K562 (cell line): Measurements from ENCODE around the gene CERS6. TPM values are rescaled to one million over a fixed set of nuclear protein-coding genes. Genes with fewer than 3 reads are reported as not detected.

Source experiments
- ATAC-seq: fragments of 200-7000 bp; cut with Tn5 transposase; 3 replicates; pipeline ENCODE4 v1.9.1; 2020; ENCODE audit warnings: moderate library complexity
- BruUV-seq: library from RNA; stranded (reverse); fragments of 400-500 nt; replicated peaks from 2 replicates; lab custom pipeline; 2021; lab: Mats Ljungman, UMichigan
- CTCF ChIA-PET: fragments of 300-600 bp; formaldehyde crosslinking; extraction: SDS; loops from one replicate; lab custom pipeline; 2021; ENCODE audit warnings: low intra/inter-chr PET ratio; lab: Yijun Ruan, JAX
- POLR2A ChIA-PET: fragments of 300-600, 350-650 bp; sonication (Branson Sonifier 250); formaldehyde crosslinking; extraction: SDS; loops from one replicate; lab custom pipeline; 2021; ENCODE audit warnings: antibody characterized with exemption, inconsistent platforms; lab: Yijun Ruan, JAX
- DNase-seq, 4 experiments: peaks; one replicate each; pipeline versions ENCODE4 v3.0.0 to v3.0.0-alpha.2; 2011 to 2018; ENCODE audit warnings: low spot score in 3 of 4, mixed read lengths in 3 of 4; ENCODE audit errors: extremely low read depth in 1 of 4
- FAIRE-seq: peaks from 2 replicates; lab custom pipeline; 2011; peaks lifted over from hg19 to GRCh38; lab: Jason Lieb, UNC
- H2AFZ ChIP-seq: 2 replicates; pipeline ENCODE4 v1.6.0; 2011; ENCODE audit warnings: low read depth, low read length, control low read depth, inconsistent platforms
- H3K27ac ChIP-seq: fragments of 200-600 bp; 3 replicates; pipeline ENCODE4 v1.8.0; 2011; ENCODE audit warnings: low read depth, mild to moderate bottlenecking, control low read depth, inconsistent platforms, low read length, moderate library complexity, mixed read lengths; ENCODE audit errors: extremely low read depth
- H3K27me3 ChIP-seq, 2 experiments: fragments of 300-600 bp in 1 of 2; 2 replicates in 1 of 2; 3 replicates in 1 of 2; pipeline versions ENCODE4 v1.6.0 to v1.8.0; 2011; ENCODE audit warnings: inconsistent platforms in 2 of 2, low read length in 2 of 2, mild to moderate bottlenecking in 1 of 2, mixed read lengths in 1 of 2, moderate library complexity in 1 of 2; ENCODE audit not compliant: control insufficient read depth in 2 of 2, insufficient read depth in 2 of 2
- H3K36me3 ChIP-seq: fragments of 300-600 bp; 3 replicates; pipeline ENCODE4 v1.8.0; 2011; ENCODE audit warnings: mild to moderate bottlenecking, low read length, inconsistent platforms; ENCODE audit not compliant: control insufficient read depth, insufficient read depth
- H3K4me1 ChIP-seq, 2 experiments: fragments of 200-600 bp in 1 of 2; replicated peaks in 1 of 2; 2 replicates in 1 of 2; 3 replicates in 1 of 2; pipeline versions ENCODE4 v1.5.1 to v1.8.0; 2011; ENCODE audit warnings: inconsistent platforms in 2 of 2, low read length in 2 of 2, mild to moderate bottlenecking in 1 of 2, mixed read lengths in 1 of 2, moderate library complexity in 1 of 2; ENCODE audit not compliant: control insufficient read depth in 2 of 2, insufficient read depth in 2 of 2
- H3K4me2 ChIP-seq: 2 replicates; pipeline ENCODE4 v1.6.1; 2011; ENCODE audit warnings: low read length, control low read depth, inconsistent platforms, mixed read lengths; ENCODE audit not compliant: insufficient read depth
- H3K4me3 ChIP-seq: fragments of 200-600 bp; sonication (generic), shearing (Covaris generic); 2 replicates; pipeline ENCODE4 v1.5.1; 2016; ENCODE audit warnings: control low read depth, inconsistent platforms
- H3K79me2 ChIP-seq: fragments of 200-600 bp; 3 replicates; pipeline ENCODE4 v1.8.0; 2011; ENCODE audit warnings: low read length, inconsistent platforms; ENCODE audit not compliant: control insufficient read depth, insufficient read depth
- H3K9ac ChIP-seq, 2 experiments: 2 replicates each; pipeline versions ENCODE4 v1.6.0 to v1.6.1; 2011; ENCODE audit warnings: low read depth in 2 of 2, low read length in 2 of 2, control low read depth in 1 of 2, inconsistent platforms in 1 of 2, mild to moderate bottlenecking in 1 of 2, mixed read lengths in 1 of 2; ENCODE audit not compliant: insufficient read depth in 1 of 2
- H3K9me1 ChIP-seq: one replicate; pipeline ENCODE4 v1.6.0; 2011; ENCODE audit warnings: inconsistent platforms, mild to moderate bottlenecking, low read length, moderate library complexity; ENCODE audit not compliant: control insufficient read depth, insufficient read depth
- H3K9me3 ChIP-seq: replicated peaks from 2 replicates; pipeline ENCODE4 v1.5.1; 2011; ENCODE audit warnings: low read depth, low read length, inconsistent platforms; ENCODE audit not compliant: control insufficient read depth, insufficient read depth
- H4K20me1 ChIP-seq: replicated peaks from 2 replicates; pipeline ENCODE4 v1.6.1; 2011; ENCODE audit warnings: low read length, inconsistent platforms, mixed read lengths; ENCODE audit not compliant: control insufficient read depth, insufficient read depth
- FUS ChIP-seq: fragments of 200-400 bp; formaldehyde crosslinking; optimal IDR thresholded peaks from 2 replicates; pipeline ENCODE3; 2017; ENCODE audit warnings: low read depth, low read length
- MAX ChIP-seq: sonication (generic); formaldehyde crosslinking; IDR thresholded peaks from 2 replicates; pipeline ENCODE4 v1.9.0; 2022; ENCODE audit warnings: mild to moderate bottlenecking, missing genetic modification reagents
- MTA1 ChIP-seq: fragments of 450-650 bp; IDR thresholded peaks from 2 replicates; pipeline ENCODE4 v1.6.1; 2017; ENCODE audit warnings: borderline replicate concordance
- POLR2AphosphoS5 ChIP-seq: IDR thresholded peaks from 2 replicates; pipeline ENCODE4 v1.6.1; 2011; ENCODE audit warnings: mild to moderate bottlenecking, low read depth, low read length, moderate library complexity; ENCODE audit not compliant: control insufficient read depth, insufficient read depth
- PRMT5 ChIP-seq: sonication (generic); formaldehyde crosslinking; IDR thresholded peaks from 2 replicates; pipeline ENCODE4 v1.5.0; 2020; ENCODE audit warnings: missing genetic modification reagents
- RAD21 ChIP-seq, 2 experiments: fragments of 250-450 bp in 1 of 2; fragments of 450-650 bp in 1 of 2; sonication (Bioruptor Pico) in 1 of 2; formaldehyde crosslinking in 1 of 2; IDR thresholded peaks in 1 of 2; conservative IDR thresholded peaks in 1 of 2; 2 replicates each; pipeline versions ENCODE4 v1.4.0 to v1.8.0; 2020 to 2022; ENCODE audit warnings: mild to moderate bottlenecking in 2 of 2, moderate library complexity in 1 of 2
- RBFOX2 ChIP-seq: fragments of 200-400 bp; formaldehyde crosslinking; IDR thresholded peaks from 2 replicates; pipeline ENCODE4 v1.6.1; 2017; ENCODE audit warnings: low read depth, mild to moderate bottlenecking, low read length, moderate library complexity
- ZKSCAN3 ChIP-seq: fragments of 250-450 bp; sonication (Bioruptor Pico); IDR thresholded peaks from 2 replicates; pipeline ENCODE4 v1.4.0; 2020
- ZNF561 ChIP-seq: fragments of 450-650 bp; formaldehyde crosslinking; conservative IDR thresholded peaks from 2 replicates; pipeline ENCODE4 v1.4.0; 2020; ENCODE audit warnings: mild to moderate bottlenecking, moderate library complexity
- ZNF57 ChIP-seq: fragments of 450-650 bp; formaldehyde crosslinking; IDR thresholded peaks from 2 replicates; pipeline ENCODE4 v1.4.0; 2020; ENCODE audit warnings: mild to moderate bottlenecking, moderate library complexity
- ZNF717 ChIP-seq: fragments of 250-450 bp; sonication (Bioruptor Pico); IDR thresholded peaks from 2 replicates; pipeline ENCODE4 v1.5.0; 2021
- ZNF740 ChIP-seq, 3 experiments: fragments of 200-800 bp in 1 of 3; sonication (Bioruptor generic) in 1 of 3; sonication (generic) in 1 of 3; formaldehyde crosslinking in 1 of 3; IDR thresholded peaks; 2 replicates each; pipeline versions ENCODE4 v1.6.1 to v1.8.0; 2016 to 2022; ENCODE audit warnings: mild to moderate bottlenecking in 2 of 3, missing compliant biosample characterization in 2 of 3, missing genetic modification characterization in 2 of 3, missing genetic modification reagents in 1 of 3
- WGBS: fragments of 100-300 bp; shearing (Covaris generic); methylation state at CpG from one replicate; pipeline ENCODE4 v1.1.6; 2016; ENCODE audit warnings: low coverage, mixed read lengths; ENCODE audit not compliant: insufficient coverage; ENCODE audit errors: missing lambda C conversion rate; 5-methylcytosine and 5-hydroxymethylcytosine counted together
- in situ Hi-C: fragments of 300-500 bp; cut with MboI; formaldehyde crosslinking; loops from 4 replicates; pipeline ENCODE4 v1.15.0; 2018; ENCODE audit warnings: inconsistent platforms, mixed read lengths
- intact Hi-C: fragments of 100-400 bp; cut with micrococcal nuclease; formaldehyde crosslinking; loops from 2 replicates; pipeline ENCODE4 v1.14.2; 2022
- polyA plus RNA-seq, 8 experiments: library from polyadenylated mRNA; depleted of rRNA in 4 of 8; stranded (reverse) in 5 of 8; unstranded in 3 of 8; fragments of >200 nt; fragmentation: Nextera tagmentation in 2 of 8; fragmentation: Illumina TruSeq in 1 of 8; extraction: Ambion mirVana in 2 of 8; extraction: Trizol in 1 of 8; gene quantifications; 2 replicates each; pipeline versions ENCODE4 v1.2.1 to v1.2.3, GENCODE V29; 2011 to 2014; ENCODE audit warnings: inconsistent platforms in 1 of 8, missing spikeins in 1 of 8
- total RNA-seq, 7 experiments: library from RNA; depleted of rRNA in 6 of 7; stranded (reverse); fragments of >200 nt in 6 of 7; fragmentation: Illumina TruSeq in 2 of 7; extraction: Trizol in 2 of 7; gene quantifications; 2 replicates each; pipeline versions ENCODE4 v1.2.1 to v1.2.3, GENCODE V29; 2011 to 2021; ENCODE audit warnings: low replicate concordance in 1 of 7
- TF ChIP-seq, protein P1 (sequence below): fragments of 250-450 bp; sonication (Bioruptor Pico); IDR thresholded peaks from 2 replicates; pipeline ENCODE4 v1.8.0; 2022; ENCODE audit warnings: inconsistent platforms, mild to moderate bottlenecking, moderate library complexity, borderline replicate concordance
- TF ChIP-seq, protein P2 (sequence below): fragments of 250-450 bp; sonication (Bioruptor Pico); IDR thresholded peaks from 2 replicates; pipeline ENCODE4 v1.5.0; 2021
- TF ChIP-seq, protein P3 (sequence below), 2 experiments: fragments of 200-800 bp in 1 of 2; sonication (Bioruptor generic) in 1 of 2; sonication (generic) in 1 of 2; formaldehyde crosslinking in 1 of 2; IDR thresholded peaks in 1 of 2; conservative IDR thresholded peaks in 1 of 2; 2 replicates each; pipeline versions ENCODE4 v1.5.0 to v1.6.1; 2016 to 2020; ENCODE audit warnings: missing compliant biosample characterization in 1 of 2, missing genetic modification characterization in 1 of 2, missing genetic modification reagents in 1 of 2

CERS6 gene
- total and polyA plus RNA-seq, 9 of the 15 experiments (the other 6 are each of a cell fraction or from before 2014, with no cell fraction given) = 1.6 to 13.6 (median 11.4) TPM

DNA sequence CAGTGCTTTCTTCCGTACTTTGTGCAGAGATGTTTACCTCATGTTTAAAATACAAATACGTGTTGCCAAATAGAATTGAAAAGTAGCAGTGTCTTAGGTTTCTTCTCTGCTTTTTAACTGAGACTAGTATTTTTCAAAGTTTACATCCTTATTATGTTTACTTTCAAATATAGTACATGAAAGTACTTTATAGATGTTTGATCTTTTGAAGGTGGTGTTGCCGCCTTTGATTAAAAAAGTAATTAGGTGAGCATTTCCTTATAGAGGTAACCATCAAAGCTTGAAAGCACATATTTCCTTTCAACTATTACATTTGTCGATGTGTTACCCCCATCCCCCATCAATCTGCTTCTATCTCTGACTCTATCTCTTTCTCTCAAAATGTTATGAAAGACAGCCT, 87.0 kb downstream of the CERS6 start (continued):
- no peak for TF ChIP-seq FUS
- TF ChIP-seq, protein P1, sequence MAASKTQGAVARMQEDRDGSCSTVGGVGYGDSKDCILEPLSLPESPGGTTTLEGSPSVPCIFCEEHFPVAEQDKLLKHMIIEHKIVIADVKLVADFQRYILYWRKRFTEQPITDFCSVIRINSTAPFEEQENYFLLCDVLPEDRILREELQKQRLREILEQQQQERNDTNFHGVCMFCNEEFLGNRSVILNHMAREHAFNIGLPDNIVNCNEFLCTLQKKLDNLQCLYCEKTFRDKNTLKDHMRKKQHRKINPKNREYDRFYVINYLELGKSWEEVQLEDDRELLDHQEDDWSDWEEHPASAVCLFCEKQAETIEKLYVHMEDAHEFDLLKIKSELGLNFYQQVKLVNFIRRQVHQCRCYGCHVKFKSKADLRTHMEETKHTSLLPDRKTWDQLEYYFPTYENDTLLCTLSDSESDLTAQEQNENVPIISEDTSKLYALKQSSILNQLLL (CRISPR knock-in tag) = no peak
- no peak for TF ChIP-seq MAX
- TF ChIP-seq ZNF57 = no peak
- TF ChIP-seq RBFOX2 = no peak
- TF ChIP-seq ZNF717 (CRISPR knock-in tag) = no peak
- no peak for TF ChIP-seq RAD21 (CRISPR knock-in tag; conservative IDR thresholded peaks at IDR 0.05 in 1 of 2, IDR thresholded peaks at IDR 0.05 in 1 of 2)
- TF ChIP-seq ZKSCAN3 (CRISPR knock-in tag) = no peak
- TF ChIP-seq, all 486 proteins: peak for 0

GRCh38 chr2:168543935-168544334, 87.9 kb downstream of the CERS6 start:
- Histone ChIP-seq H3K4me3 (no peak overlapping the region), H3K4me2 (no peak overlapping the region), H3K36me3 (no peaks in the 10 kb centered on the region; the same call in 2 of the 3 replicates), H3K79me2 (no peaks in the 10 kb centered on the region), H3K4me1 (no peaks in the 10 kb centered on the region), H3K27me3 (no peaks in the 10 kb centered on the region), H3K27ac (no peak overlapping the region), H3K9me3 (no peaks in the 10 kb centered on the region), H2AFZ (no peak overlapping the region), H4K20me1 (no peaks in the 10 kb centered on the region), H3K9ac (no peak overlapping the region), H3K9me1 (no peaks in the 10 kb centered on the region)
- POLR2A ChIA-PET = no interaction called here
- no peak for FAIRE-seq
- in situ Hi-C loops (no loop called here), intact Hi-C loops (no loop called here)
- ATAC-seq = no peak
- BruUV-seq = no TSS peak
- 38% methylated on average over 1 of the region's 1 CpG for WGBS
- DNase-seq = no peak
- CTCF ChIA-PET = no interaction called here
- TF ChIP-seq, protein P2, sequence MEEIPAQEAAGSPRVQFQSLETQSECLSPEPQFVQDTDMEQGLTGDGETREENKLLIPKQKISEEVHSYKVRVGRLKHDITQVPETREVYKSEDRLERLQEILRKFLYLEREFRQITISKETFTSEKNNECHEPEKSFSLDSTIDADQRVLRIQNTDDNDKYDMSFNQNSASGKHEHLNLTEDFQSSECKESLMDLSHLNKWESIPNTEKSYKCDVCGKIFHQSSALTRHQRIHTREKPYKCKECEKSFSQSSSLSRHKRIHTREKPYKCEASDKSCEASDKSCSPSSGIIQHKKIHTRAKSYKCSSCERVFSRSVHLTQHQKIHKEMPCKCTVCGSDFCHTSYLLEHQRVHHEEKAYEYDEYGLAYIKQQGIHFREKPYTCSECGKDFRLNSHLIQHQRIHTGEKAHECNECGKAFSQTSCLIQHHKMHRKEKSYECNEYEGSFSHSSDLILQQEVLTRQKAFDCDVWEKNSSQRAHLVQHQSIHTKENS (CRISPR knock-in tag) = no peak
- no peak for TF ChIP-seq ZNF561 (CRISPR knock-in tag)
- no peak for TF ChIP-seq POLR2AphosphoS5
- no peak for TF ChIP-seq MTA1
- no peak for TF ChIP-seq PRMT5 (CRISPR knock-in tag)
- no peak for TF ChIP-seq ZNF740 (CRISPR knock-in tag; IDR thresholded peaks at IDR 0.05)
- TF ChIP-seq ZNF740 (tag; IDR thresholded peaks at IDR 0.05) = no peak
- TF ChIP-seq, protein P3, sequence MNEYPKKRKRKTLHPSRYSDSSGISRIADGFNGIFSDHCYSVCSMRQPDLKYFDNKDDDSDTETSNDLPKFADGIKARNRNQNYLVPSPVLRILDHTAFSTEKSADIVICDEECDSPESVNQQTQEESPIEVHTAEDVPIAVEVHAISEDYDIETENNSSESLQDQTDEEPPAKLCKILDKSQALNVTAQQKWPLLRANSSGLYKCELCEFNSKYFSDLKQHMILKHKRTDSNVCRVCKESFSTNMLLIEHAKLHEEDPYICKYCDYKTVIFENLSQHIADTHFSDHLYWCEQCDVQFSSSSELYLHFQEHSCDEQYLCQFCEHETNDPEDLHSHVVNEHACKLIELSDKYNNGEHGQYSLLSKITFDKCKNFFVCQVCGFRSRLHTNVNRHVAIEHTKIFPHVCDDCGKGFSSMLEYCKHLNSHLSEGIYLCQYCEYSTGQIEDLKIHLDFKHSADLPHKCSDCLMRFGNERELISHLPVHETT (CRISPR knock-in tag; conservative IDR thresholded peaks at IDR 0.05 in 1 of 2, IDR thresholded peaks at IDR 0.05 in 1 of 2) = no peak
